SK-N-MC (cell line): ENCODE data around the gene PTPRK.

Experiments used
- EZH2 ChIP-seq: fragments of 200-600 bp; sonication (generic); IDR thresholded peaks from one replicate; pipeline ENCODE4 v1.6.1; 2017; ENCODE audit warnings: antibody characterized with exemption
- POLR2AphosphoS5 ChIP-seq: IDR thresholded peaks from 2 replicates; pipeline ENCODE4 v1.6.1; 2012; ENCODE audit warnings: mild to moderate bottlenecking, low read depth, low read length, borderline replicate concordance

DNA sequence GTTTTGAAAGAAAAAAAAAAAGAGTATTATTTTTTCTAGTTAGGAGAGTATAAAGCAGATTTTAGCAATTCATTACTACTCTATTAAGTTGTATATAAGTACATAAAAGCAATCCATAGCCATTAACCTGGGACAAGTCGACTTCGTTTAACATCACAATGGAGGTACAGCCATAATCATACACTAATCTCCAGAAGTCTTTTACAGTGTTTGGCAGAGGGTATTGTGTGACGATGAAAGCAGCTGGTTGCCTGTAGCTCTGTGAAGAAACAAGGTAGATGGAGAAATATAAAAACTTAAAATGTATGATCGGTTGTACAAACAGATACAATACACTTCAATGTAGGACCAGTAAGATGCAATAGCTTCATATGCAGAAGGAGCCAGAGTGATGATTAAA lies 543.6 kb downstream of the PTPRK start:
- TF ChIP-seq POLR2AphosphoS5 (no peak), EZH2 (no peak)
